GM15510 (cell line): ENCODE data around the gene CCL20.

Source experiments
- POLR2A ChIP-seq: IDR thresholded peaks from 3 replicates; pipeline ENCODE4 v1.6.1; 2011; ENCODE audit warnings: borderline replicate concordance; ENCODE audit not compliant: insufficient read length; ENCODE audit errors: extremely low read depth

The CCL20 gene, protein sequence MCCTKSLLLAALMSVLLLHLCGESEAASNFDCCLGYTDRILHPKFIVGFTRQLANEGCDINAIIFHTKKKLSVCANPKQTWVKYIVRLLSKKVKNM

GRCh38 chr2:227813562-227814353 is at the start of gene CCL20:
CCL20 (plus strand) TSS chr2:227813842; CDS start chr2:227813912, 70 bp downstream.
- no peak for TF ChIP-seq POLR2A

GRCh38 chr2:227765788-227766372 is 47.8 kb upstream of the CCL20 start:
- TF ChIP-seq POLR2A: no peak

GRCh38 chr2:227766373-227766883 is 47.2 kb upstream of the CCL20 start:
- TF ChIP-seq POLR2A: no peak

DNA sequence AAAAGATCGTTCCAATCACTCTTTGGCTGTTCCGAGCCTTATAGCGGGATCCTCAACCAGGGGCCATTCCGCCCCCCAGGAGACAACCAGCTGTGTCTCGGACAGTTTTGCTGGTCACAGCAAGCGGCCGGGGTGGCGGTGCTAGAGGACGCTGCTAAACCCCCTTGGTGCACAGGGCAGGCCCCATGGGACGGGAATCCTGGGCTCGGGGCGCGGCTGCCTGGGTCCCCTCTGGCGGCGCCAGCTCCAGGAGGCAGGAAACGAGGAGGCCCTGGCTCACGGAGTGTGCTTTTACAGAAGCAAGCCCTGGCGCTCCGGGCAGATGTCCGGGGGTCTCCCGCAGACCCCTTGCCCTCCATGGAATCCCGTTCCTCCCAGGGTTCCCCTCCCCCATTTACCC is 45.8 kb upstream of the CCL20 start:
- TF ChIP-seq POLR2A: no peak

GRCh38 chr2:227772197-227772661 is 41.4 kb upstream of the CCL20 start:
- no peak for TF ChIP-seq POLR2A

GRCh38 chr2:227772932-227773331 is 40.7 kb upstream of the CCL20 start:
- no peak for TF ChIP-seq POLR2A

DNA sequence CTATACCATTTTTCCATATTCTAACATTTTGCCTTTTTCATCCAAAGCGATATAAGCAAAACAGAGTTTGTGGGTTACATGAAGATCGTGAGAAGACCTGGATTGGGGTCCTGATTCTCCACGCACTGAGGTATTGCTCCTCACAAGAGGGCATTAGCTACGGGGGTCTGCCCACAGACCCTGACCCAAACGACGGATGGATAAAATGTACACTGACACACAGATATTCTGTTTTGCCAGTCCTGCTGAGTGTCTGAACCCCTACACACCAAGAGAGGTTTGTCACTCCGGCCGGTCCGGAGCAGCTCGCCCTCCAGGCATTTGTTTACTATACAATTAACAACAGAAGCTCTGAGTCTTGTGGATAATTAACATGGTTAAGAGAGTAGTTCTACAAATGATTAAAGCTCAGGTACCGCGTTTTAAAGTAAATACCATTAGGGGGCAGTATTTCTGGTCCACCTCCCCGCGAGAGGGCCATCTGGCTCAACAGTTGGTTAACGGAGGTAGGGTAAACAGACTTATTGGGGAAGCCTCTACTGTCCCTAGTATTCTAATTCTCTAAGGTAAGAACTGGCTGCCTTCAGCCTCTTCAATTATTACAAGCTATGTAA is 39.5 kb upstream of the CCL20 start:
- no peak for TF ChIP-seq POLR2A

DNA sequence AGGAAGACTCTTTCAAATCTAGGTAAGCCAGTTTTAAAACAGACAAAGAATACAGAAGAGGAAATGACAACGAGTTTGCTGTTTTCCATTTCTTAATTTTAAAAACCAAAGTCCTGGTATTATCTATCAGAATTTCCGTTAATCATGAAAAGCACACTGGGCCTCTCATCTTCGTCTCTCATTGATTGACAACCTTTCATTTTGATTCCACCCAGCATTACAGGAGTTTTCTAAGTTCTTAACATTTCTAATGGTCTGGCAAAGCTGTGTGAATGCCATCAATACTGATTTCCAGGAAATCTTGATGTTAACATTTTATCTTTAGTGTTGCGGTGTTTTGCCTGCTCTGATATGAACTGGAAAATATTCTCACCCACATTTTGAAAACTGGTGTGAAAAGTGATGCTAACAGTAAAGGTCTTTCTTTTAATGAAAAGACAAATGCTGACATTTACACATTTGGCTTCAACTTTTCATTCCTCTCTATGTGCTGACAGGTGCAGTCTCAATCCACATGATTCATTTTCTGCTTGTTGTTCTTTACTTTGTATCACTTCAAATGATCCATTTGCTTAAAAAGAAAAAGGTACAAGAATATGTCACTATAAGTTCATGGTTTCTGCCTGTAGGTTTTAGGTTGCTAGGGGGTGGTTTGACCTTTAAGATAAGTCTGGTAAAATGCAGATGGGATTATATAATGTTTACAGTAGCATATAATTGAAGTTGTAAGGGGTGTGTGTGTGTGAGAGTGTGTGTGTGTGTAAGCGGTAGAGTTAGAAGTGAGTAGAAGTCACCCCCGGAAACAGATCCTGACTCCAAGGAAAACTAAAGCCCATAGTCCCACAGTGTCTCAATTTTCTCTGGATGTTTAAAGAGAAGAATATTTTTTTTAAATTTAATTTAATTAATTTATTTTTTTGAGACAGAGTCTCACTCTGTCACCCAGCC is 38.5 kb upstream of the CCL20 start:
- no peak for TF ChIP-seq POLR2A

GRCh38 chr2:227780981-227781615 is 32.5 kb upstream of the CCL20 start:
- TF ChIP-seq POLR2A: no peak

GRCh38 chr2:227781841-227782240 is 31.8 kb upstream of the CCL20 start:
- TF ChIP-seq POLR2A: no peak

GRCh38 chr2:227782804-227783203 is 30.8 kb upstream of the CCL20 start:
- TF ChIP-seq POLR2A: no peak

DNA sequence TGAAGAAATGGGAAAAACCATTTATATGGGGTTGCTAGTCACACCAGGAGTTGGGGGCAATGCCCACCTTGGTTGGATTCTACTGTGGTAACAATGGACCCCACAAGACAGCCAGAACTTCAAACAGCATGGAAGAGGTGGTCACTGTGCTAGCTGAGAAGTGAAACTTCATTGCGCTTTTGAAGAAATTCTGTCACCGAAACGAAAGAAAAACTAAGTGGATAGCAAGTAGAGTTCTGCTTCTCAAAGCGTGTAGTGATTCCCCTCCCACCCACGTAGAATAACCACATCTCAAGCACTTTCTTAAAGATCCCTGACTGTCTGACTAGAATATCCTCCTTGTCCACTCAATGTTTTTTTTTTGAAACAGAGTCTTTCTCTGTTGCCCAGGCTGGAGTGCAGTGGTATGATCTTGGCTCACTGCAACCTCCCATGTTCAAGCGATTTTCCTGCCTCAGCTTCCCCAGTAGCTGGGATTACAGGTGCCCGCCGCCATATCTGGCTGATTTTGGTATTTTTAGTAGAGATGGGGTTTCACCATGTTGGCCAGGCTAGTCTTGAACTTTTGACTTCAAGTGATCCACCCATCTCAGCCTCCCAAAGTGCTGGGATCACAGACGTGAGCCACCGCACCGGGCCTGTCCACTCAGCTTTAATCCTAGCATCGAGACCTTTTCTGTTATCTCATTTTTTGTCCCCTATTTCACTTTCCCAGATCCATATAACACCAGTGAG is 30.1 kb upstream of the CCL20 start:
- TF ChIP-seq POLR2A: no peak

DNA sequence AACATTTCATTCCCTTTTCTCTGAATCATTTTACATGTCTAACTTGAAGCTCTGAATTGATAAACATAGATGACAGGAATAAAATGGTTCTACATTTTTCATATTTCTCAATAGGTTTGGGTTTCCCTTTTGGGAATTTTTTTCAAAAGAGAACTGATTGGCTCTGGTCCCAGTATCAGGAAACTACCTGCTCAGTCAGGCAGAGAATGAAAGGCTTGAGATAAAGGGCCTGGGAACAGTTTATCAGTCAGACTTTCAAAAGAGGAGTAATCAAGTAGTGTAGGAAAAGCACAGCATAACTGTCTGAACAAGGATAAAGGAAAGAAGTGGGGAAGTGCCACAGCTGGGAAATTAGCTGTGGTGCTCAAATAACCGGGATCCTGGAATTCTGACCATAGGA is 28.3 kb upstream of the CCL20 start:
- no peak for TF ChIP-seq POLR2A
